CD14-positive monocyte (primary cell): Measurements from ENCODE around the gene RECK. TPM values are rescaled to one million over a fixed set of nuclear protein-coding genes. Genes with fewer than 3 reads are reported as not detected.

Experiments used
- DNase-seq, 3 donors: peaks; one replicate each; pipeline ENCODE4 v3.0.0-alpha.2; 2011 to 2022
- H2AFZ ChIP-seq: 2 replicates; pipeline ENCODE4 v1.6.0; 2012; ENCODE audit warnings: mild to moderate bottlenecking, low read depth, low read length, inconsistent platforms; ENCODE audit not compliant: insufficient read depth, poor library complexity, severe bottlenecking
- H3K27ac ChIP-seq, 2 donors: 1 replicate in 1 of 2; 2 replicates in 1 of 2; pipeline ENCODE4 v1.5.1; 2012 to 2013; ENCODE audit warnings: low read length in 2 of 2, control low read depth in 1 of 2, inconsistent platforms in 1 of 2, low read depth in 1 of 2, mild to moderate bottlenecking in 1 of 2
- H3K27me3 ChIP-seq, 2 donors: one replicate each; pipeline versions ENCODE4 v1.6.0 to v1.6.1; 2011 to 2013; ENCODE audit warnings: low read length in 2 of 2; ENCODE audit not compliant: control insufficient read depth in 2 of 2, insufficient read depth in 2 of 2
- H3K36me3 ChIP-seq, 2 donors: replicated peaks in 1 of 2; 1 replicate in 1 of 2; 2 replicates in 1 of 2; pipeline versions ENCODE4 v1.5.1 to v1.6.1; 2012 to 2013; ENCODE audit warnings: low read length in 2 of 2, control low read depth in 1 of 2, inconsistent platforms in 1 of 2, mild to moderate bottlenecking in 1 of 2; ENCODE audit not compliant: insufficient read depth in 2 of 2, control insufficient read depth in 1 of 2
- H3K4me1 ChIP-seq, 2 donors: 1 replicate in 1 of 2; 2 replicates in 1 of 2; pipeline versions ENCODE4 v1.5.1 to v1.6.1; 2012 to 2013; ENCODE audit warnings: low read length in 2 of 2, control low read depth in 1 of 2, inconsistent platforms in 1 of 2, mild to moderate bottlenecking in 1 of 2, moderate library complexity in 1 of 2; ENCODE audit not compliant: insufficient read depth in 2 of 2, control insufficient read depth in 1 of 2
- H3K4me2 ChIP-seq: replicated peaks from 2 replicates; pipeline ENCODE3; 2012; ENCODE audit warnings: low read length, moderate library complexity, mild to moderate bottlenecking; ENCODE audit not compliant: poor library complexity, severe bottlenecking; ENCODE audit errors: extremely low read depth
- H3K4me3 ChIP-seq, 3 experiments: fragments of 200-600 bp in 1 of 3; sonication (generic) in 1 of 3; replicated peaks in 1 of 3; 1 replicate in 2 of 3; 2 replicates in 1 of 3; pipeline ENCODE4 v1.5.1; 2011 to 2013; ENCODE audit warnings: low read length in 3 of 3, mild to moderate bottlenecking in 3 of 3, control low read depth in 2 of 3, low read depth in 2 of 3, inconsistent platforms in 1 of 3, moderate library complexity in 1 of 3
- H3K79me2 ChIP-seq: 2 replicates; pipeline ENCODE4 v1.6.0; 2012; ENCODE audit warnings: mild to moderate bottlenecking, control low read depth, inconsistent platforms, low read length, moderate library complexity; ENCODE audit not compliant: insufficient read depth
- H3K9ac ChIP-seq: 2 replicates; pipeline ENCODE4 v1.6.0; 2017; ENCODE audit warnings: low read length, mild to moderate bottlenecking; ENCODE audit not compliant: insufficient read depth, poor library complexity, severe bottlenecking
- H3K9me3 ChIP-seq, 2 donors: replicated peaks in 1 of 2; 1 replicate in 1 of 2; 2 replicates in 1 of 2; pipeline versions ENCODE4 v1.5.1 to v1.6.1; 2012 to 2013; ENCODE audit warnings: low read length in 2 of 2, control low read depth in 1 of 2; ENCODE audit not compliant: control insufficient read depth in 1 of 2, insufficient read depth in 1 of 2
- H4K20me1 ChIP-seq: 2 replicates; pipeline ENCODE4 v1.6.0; 2012; ENCODE audit warnings: mild to moderate bottlenecking, low read length, control low read depth, moderate library complexity; ENCODE audit not compliant: insufficient read depth
- H3K27ac Mint-ChIP-seq, 7 donors: one replicate each; pipeline ENCODE4 v1.8.0; 2020; ENCODE audit warnings: mild to moderate bottlenecking in 7 of 7, mixed read lengths in 7 of 7, moderate library complexity in 6 of 7, inconsistent platforms in 2 of 7
- H3K27me3 Mint-ChIP-seq, 3 donors: one replicate each; pipeline ENCODE4 v1.8.0; 2021 to 2022; ENCODE audit warnings: low read depth in 3 of 3, mild to moderate bottlenecking in 3 of 3, mixed read lengths in 3 of 3, moderate library complexity in 3 of 3, inconsistent platforms in 1 of 3
- H3K36me3 Mint-ChIP-seq, 2 donors: one replicate each; pipeline ENCODE4 v1.8.0; 2020; ENCODE audit warnings: mixed read lengths in 2 of 2, inconsistent platforms in 1 of 2, mild to moderate bottlenecking in 1 of 2
- H3K4me1 Mint-ChIP-seq: one replicate; pipeline ENCODE4 v1.8.0; 2020; ENCODE audit warnings: mild to moderate bottlenecking, mixed read lengths
- H3K4me3 Mint-ChIP-seq, 2 donors: one replicate each; pipeline ENCODE4 v1.8.0; 2020; ENCODE audit warnings: mild to moderate bottlenecking in 2 of 2, mixed read lengths in 2 of 2, moderate library complexity in 1 of 2
- H3K9me3 Mint-ChIP-seq, 7 donors: one replicate each; pipeline ENCODE4 v1.8.0; 2020 to 2022; ENCODE audit warnings: mixed read lengths in 7 of 7, mild to moderate bottlenecking in 6 of 7, moderate library complexity in 6 of 7, inconsistent platforms in 2 of 7
- WGBS: methylation state at CpG from one replicate; pipeline ENCODE4 v1.1.5; 2013; ENCODE audit warnings: missing lambda C conversion rate; ENCODE audit not compliant: insufficient coverage; 5-methylcytosine and 5-hydroxymethylcytosine counted together
- intact Hi-C, 2 donors: fragments of 100-400 bp; cut with micrococcal nuclease; formaldehyde crosslinking; loops; one replicate each; pipeline versions ENCODE4 v1.15.0 to v1.15.1; 2023
- polyA plus RNA-seq, 3 donors: library from polyadenylated mRNA; depleted of rRNA in 1 of 3; unstranded in 2 of 3; stranded (reverse) in 1 of 3; fragments of 300-500 nt in 2 of 3; fragments of >200 nt in 1 of 3; fragmentation: Illumina TruSeq in 2 of 3; gene quantifications; 1 replicate in 2 of 3; 2 replicates in 1 of 3; pipeline ENCODE4 v1.2.3, GENCODE V29; 2012 to 2021
- small RNA-seq: library from RNA; depleted of rRNA; stranded (forward); fragments of <200 nt; gene quantifications from one replicate; pipeline ENCODE3, GENCODE V24; 2012; ENCODE audit warnings: low read depth; ENCODE audit not compliant: insufficient read length
- TF ChIP-seq, protein P1 (sequence below): fragments of 200-600 bp; IDR thresholded peaks from one replicate; pipeline ENCODE4 v1.8.0; 2022; ENCODE audit warnings: antibody characterized with exemption, mild to moderate bottlenecking

Gene RECK
- polyA plus RNA-seq, 3 donors: 5.0 to 5.2 (median 5.1) TPM

DNA sequence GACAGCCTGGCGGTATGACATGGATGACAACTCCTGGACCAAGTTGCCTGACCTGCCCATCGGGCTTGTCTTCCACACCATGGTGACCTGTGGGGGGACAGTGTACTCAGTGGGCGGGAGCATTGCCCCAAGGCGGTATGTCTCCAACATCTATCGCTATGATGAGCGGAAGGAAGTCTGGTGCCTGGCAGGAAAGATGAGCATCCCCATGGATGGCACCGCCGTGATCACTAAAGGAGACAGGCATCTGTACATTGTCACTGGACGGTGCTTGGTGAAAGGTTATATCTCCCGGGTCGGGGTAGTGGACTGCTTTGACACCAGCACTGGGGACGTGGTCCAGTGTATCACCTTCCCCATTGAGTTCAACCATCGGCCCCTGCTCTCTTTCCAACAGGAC is 133.8 kb downstream of the RECK start:
- no peak overlapping the region for H3K4me2 ChIP-seq
- TF ChIP-seq, protein P1, sequence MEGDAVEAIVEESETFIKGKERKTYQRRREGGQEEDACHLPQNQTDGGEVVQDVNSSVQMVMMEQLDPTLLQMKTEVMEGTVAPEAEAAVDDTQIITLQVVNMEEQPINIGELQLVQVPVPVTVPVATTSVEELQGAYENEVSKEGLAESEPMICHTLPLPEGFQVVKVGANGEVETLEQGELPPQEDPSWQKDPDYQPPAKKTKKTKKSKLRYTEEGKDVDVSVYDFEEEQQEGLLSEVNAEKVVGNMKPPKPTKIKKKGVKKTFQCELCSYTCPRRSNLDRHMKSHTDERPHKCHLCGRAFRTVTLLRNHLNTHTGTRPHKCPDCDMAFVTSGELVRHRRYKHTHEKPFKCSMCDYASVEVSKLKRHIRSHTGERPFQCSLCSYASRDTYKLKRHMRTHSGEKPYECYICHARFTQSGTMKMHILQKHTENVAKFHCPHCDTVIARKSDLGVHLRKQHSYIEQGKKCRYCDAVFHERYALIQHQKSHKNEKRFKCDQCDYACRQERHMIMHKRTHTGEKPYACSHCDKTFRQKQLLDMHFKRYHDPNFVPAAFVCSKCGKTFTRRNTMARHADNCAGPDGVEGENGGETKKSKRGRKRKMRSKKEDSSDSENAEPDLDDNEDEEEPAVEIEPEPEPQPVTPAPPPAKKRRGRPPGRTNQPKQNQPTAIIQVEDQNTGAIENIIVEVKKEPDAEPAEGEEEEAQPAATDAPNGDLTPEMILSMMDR: no peak
- H3K79me2 ChIP-seq: no peaks in the 10 kb centered on the region
- no peaks in the 10 kb centered on the region for H3K36me3 Mint-ChIP-seq
- H3K27ac ChIP-seq: no peak overlapping the region
- H3K27ac Mint-ChIP-seq: no peak overlapping the region
- H3K36me3 ChIP-seq: no peaks in the 10 kb centered on the region
- WGBS: 97% methylated on average over 12 of the region's 13 CpGs
- no peak overlapping the region for H3K4me3 Mint-ChIP-seq
- H3K27me3 Mint-ChIP-seq: peaks cover 5 to 18% (median 7%) of the 10 kb centered on the region in 3 donors
- H3K9ac ChIP-seq: no peak overlapping the region
- H3K4me1 Mint-ChIP-seq: peaks cover 30% of the 10 kb centered on the region
- no peak overlapping the region for H3K4me3 ChIP-seq
- H3K27me3 ChIP-seq: no peaks in the 10 kb centered on the region
- no peaks in the 10 kb centered on the region for H4K20me1 ChIP-seq
- H2AFZ ChIP-seq: no peak overlapping the region
- intact Hi-C loops: no loop called here
- no peak for DNase-seq
- no peaks in the 10 kb centered on the region for H3K9me3 ChIP-seq
- H3K9me3 Mint-ChIP-seq: no peaks in the 10 kb centered on the region
- H3K4me1 ChIP-seq: peaks cover 18 to 21% of the 10 kb centered on the region in 2 donors

DNA sequence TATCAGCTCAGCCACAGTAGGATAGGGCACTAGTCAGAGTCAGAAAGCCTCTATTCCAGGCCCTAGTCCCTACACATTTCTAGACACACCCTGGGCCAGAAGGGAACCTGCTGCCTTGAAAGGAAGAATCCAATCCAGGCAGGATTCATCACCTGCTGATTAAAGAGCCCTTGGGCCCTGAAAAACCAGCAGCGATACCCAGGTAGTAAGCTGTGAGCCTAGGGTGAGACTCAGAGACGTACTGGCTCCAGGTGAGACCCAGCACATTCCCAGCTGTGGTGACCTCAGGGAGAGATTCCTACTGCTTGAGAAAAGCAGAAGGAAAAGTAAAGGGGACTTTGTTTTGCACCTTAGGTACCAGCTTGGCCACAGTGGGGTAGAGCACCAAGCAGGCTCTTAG is 137.1 kb downstream of the RECK start:
- no peak for DNase-seq
- TF ChIP-seq, protein P1: no peak
- H3K27ac Mint-ChIP-seq: no peak overlapping the region
- no peaks in the 10 kb centered on the region for H4K20me1 ChIP-seq
- H3K9ac ChIP-seq: no peak overlapping the region
- no peak overlapping the region for H3K27ac ChIP-seq
- peaks cover 0 to 12% (median 5%) of the 10 kb centered on the region in 3 donors for H3K27me3 Mint-ChIP-seq
- H3K79me2 ChIP-seq: no peaks in the 10 kb centered on the region
- peaks cover 5 to 7% of the 10 kb centered on the region in 2 donors for H3K4me1 ChIP-seq
- H3K4me3 ChIP-seq: no peak overlapping the region
- intact Hi-C loops: no loop called here
- H3K36me3 Mint-ChIP-seq: no peaks in the 10 kb centered on the region
- no peak overlapping the region for H2AFZ ChIP-seq
- WGBS: 89% methylated on average over 2 of the region's 2 CpGs
- peaks cover 0 to 1% (median 0%) of the 10 kb centered on the region in 7 donors for H3K9me3 Mint-ChIP-seq
- no peak overlapping the region for H3K4me3 Mint-ChIP-seq
- peaks cover 14% of the 10 kb centered on the region for H3K4me1 Mint-ChIP-seq
- H3K9me3 ChIP-seq: no peaks in the 10 kb centered on the region
- no peaks in the 10 kb centered on the region for H3K36me3 ChIP-seq
- no peak overlapping the region for H3K4me2 ChIP-seq
- H3K27me3 ChIP-seq: no peaks in the 10 kb centered on the region

Small RNA genes within 50 kb of the gene (small RNA-seq; reads per million reads assigned to genes)
- gene RF02275: not detected

Other genes starting within 250 kb of the RECK start
- under 1 TPM in 1 of 3 donors, not detected in 2; 0.48 TPM for gene NPR2, start 245.3 kb upstream of the RECK start, polyA plus RNA-seq
- gene SPAG8, start 224.7 kb upstream of the RECK start, polyA plus RNA-seq: 1 to 10 TPM in 1 of 3 donors, under 1 TPM in 2; 0.52 to 2.9 (median 0.68) TPM
- 10 to 100 TPM; 19.9 to 64.5 (median 59.1) TPM for gene HINT2, start 221.9 kb upstream of the RECK start, polyA plus RNA-seq
- gene FAM221B, start 208.2 kb upstream of the RECK start, polyA plus RNA-seq: under 1 TPM in 2 of 3 donors, not detected in 1; 0.05 to 0.63 TPM
- 10 to 100 TPM in 1 of 3 donors, 1 to 10 TPM in 2; 2.6 to 11.6 (median 3.8) TPM for gene TMEM8B, start 207.7 kb upstream of the RECK start, polyA plus RNA-seq
- gene OR13J1, start 166.5 kb upstream of the RECK start, polyA plus RNA-seq: not detected
- gene HRCT1, start 130.7 kb upstream of the RECK start, polyA plus RNA-seq: not detected
- not detected for gene SPAAR, start 127.4 kb upstream of the RECK start, polyA plus RNA-seq
- gene OR2S2, start 78.8 kb upstream of the RECK start, polyA plus RNA-seq: not detected
- 100 to 1,000 TPM; 213 to 528 (median 520) TPM for gene GLIPR2, start 99.8 kb downstream of the RECK start, polyA plus RNA-seq
- gene CCIN, start 132.5 kb downstream of the RECK start, polyA plus RNA-seq: 1 to 10 TPM in 1 of 3 donors, under 1 TPM in 2; 0.11 to 2.3 (median 0.35) TPM
- gene CLTA, start 154.0 kb downstream of the RECK start, polyA plus RNA-seq: 100 to 1,000 TPM in 2 of 3 donors, 10 to 100 TPM in 1; 85.6 to 262 (median 225) TPM
- gene GNE, start 221.5 kb downstream of the RECK start, polyA plus RNA-seq: 1 to 10 TPM; 4.1 to 5.0 (median 4.5) TPM